ENCODE data around the gene FUT9.

DNA sequence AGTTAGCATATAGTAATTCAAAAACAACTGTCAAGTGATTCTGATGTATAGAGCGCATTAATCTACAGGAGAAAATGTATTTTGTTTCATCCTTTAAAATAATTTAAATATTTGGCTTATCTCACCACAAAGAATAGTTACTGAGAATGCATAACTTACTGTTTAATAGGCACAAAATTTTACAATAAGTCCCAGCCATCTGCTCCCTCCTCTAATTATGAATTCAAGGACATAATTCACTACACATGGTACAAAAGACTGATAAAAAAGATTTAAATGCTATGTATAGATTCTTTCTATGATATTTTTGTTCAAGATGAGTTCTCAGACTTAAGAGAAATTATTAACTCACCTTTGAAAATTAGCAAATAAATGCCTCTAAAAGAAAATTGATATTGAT, 242.0 kb downstream of the FUT9 start:
- no peak for TF ChIP-seq POLR2A (IDR thresholded peaks at IDR 0.05)
- TF ChIP-seq, protein P1, sequence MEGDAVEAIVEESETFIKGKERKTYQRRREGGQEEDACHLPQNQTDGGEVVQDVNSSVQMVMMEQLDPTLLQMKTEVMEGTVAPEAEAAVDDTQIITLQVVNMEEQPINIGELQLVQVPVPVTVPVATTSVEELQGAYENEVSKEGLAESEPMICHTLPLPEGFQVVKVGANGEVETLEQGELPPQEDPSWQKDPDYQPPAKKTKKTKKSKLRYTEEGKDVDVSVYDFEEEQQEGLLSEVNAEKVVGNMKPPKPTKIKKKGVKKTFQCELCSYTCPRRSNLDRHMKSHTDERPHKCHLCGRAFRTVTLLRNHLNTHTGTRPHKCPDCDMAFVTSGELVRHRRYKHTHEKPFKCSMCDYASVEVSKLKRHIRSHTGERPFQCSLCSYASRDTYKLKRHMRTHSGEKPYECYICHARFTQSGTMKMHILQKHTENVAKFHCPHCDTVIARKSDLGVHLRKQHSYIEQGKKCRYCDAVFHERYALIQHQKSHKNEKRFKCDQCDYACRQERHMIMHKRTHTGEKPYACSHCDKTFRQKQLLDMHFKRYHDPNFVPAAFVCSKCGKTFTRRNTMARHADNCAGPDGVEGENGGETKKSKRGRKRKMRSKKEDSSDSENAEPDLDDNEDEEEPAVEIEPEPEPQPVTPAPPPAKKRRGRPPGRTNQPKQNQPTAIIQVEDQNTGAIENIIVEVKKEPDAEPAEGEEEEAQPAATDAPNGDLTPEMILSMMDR (IDR thresholded peaks at IDR 0.05): no peak
